ENCODE data around the gene BRSK2.

Gene BRSK2

GRCh38 chr11:1501421-1502167 lies 111.9 kb downstream of the BRSK2 start:
- ATAC-seq, result no peak
- no peak for TF ChIP-seq ZFP30 (CRISPR knock-in tag; IDR thresholded peaks at IDR 0.05)
- no peak for TF ChIP-seq TCF4 (CRISPR knock-in tag; IDR thresholded peaks at IDR 0.05; ENCODE audit: borderline replicate concordance)
- TF ChIP-seq TSHZ2 (CRISPR knock-in tag; IDR thresholded peaks at IDR 0.05), result no peak
- TF ChIP-seq GLIS3 (CRISPR knock-in tag; IDR thresholded peaks at IDR 0.05), result no peak
- TF ChIP-seq TOX (CRISPR knock-in tag; IDR thresholded peaks at IDR 0.05; ENCODE audit: borderline replicate concordance), result no peak
- no peak for TF ChIP-seq ISL1 (CRISPR knock-in tag; IDR thresholded peaks at IDR 0.05)
- TF ChIP-seq BACH2 (CRISPR knock-in tag; IDR thresholded peaks at IDR 0.05; ENCODE audit: borderline replicate concordance), result no peak
- no peak for TF ChIP-seq RARB (CRISPR knock-in tag; IDR thresholded peaks at IDR 0.05)
- TF ChIP-seq OSR1 (CRISPR knock-in tag; IDR thresholded peaks at IDR 0.05), result no peak
- TF ChIP-seq ZC3H10 (CRISPR knock-in tag; IDR thresholded peaks at IDR 0.05), result no peak
- TF ChIP-seq ZNF8 (CRISPR knock-in tag; IDR thresholded peaks at IDR 0.05), result no peak
- no peak for TF ChIP-seq ARNTL (CRISPR knock-in tag; IDR thresholded peaks at IDR 0.05; ENCODE audit: borderline replicate concordance, low read depth)
- no peak for TF ChIP-seq CREB5 (CRISPR knock-in tag; IDR thresholded peaks at IDR 0.05; ENCODE audit: low read depth)
- TF ChIP-seq ESRRG (CRISPR knock-in tag; IDR thresholded peaks at IDR 0.05), result no peak
- no peak for TF ChIP-seq ZNF565 (CRISPR knock-in tag; conservative IDR thresholded peaks at IDR 0.05; ENCODE audit: low read depth)
- TF ChIP-seq PATZ1 (CRISPR knock-in tag; IDR thresholded peaks at IDR 0.05; ENCODE audit: borderline replicate concordance), result no peak
- no peak for TF ChIP-seq CSDC2 (CRISPR knock-in tag; IDR thresholded peaks at IDR 0.05)
- no peak for TF ChIP-seq CSRNP3 (CRISPR knock-in tag; IDR thresholded peaks at IDR 0.05)
- TF ChIP-seq POU6F1 (CRISPR knock-in tag; IDR thresholded peaks at IDR 0.05; ENCODE audit: borderline replicate concordance, low read depth), result no peak
- TF ChIP-seq ZFP3 (CRISPR knock-in tag; IDR thresholded peaks at IDR 0.05), result no peak

- no peak for ATAC-seq
- TF ChIP-seq ZFP3 (CRISPR knock-in tag; IDR thresholded peaks at IDR 0.05), result no peak
- TF ChIP-seq ISL1 (CRISPR knock-in tag; IDR thresholded peaks at IDR 0.05), result no peak
- no peak for TF ChIP-seq TSHZ2 (CRISPR knock-in tag; IDR thresholded peaks at IDR 0.05)
- no peak for TF ChIP-seq SNAI2 (CRISPR knock-in tag; IDR thresholded peaks at IDR 0.05)
- TF ChIP-seq ESRRG (CRISPR knock-in tag; IDR thresholded peaks at IDR 0.05), result no peak
- TF ChIP-seq ZC3H10 (CRISPR knock-in tag; IDR thresholded peaks at IDR 0.05), result no peak
- no peak for TF ChIP-seq PPARA (CRISPR knock-in tag; IDR thresholded peaks at IDR 0.05; ENCODE audit: borderline replicate concordance)
- no peak for TF ChIP-seq CREB5 (CRISPR knock-in tag; IDR thresholded peaks at IDR 0.05; ENCODE audit: low read depth)
- TF ChIP-seq POU6F1 (CRISPR knock-in tag; IDR thresholded peaks at IDR 0.05; ENCODE audit: borderline replicate concordance, low read depth), result no peak
- TF ChIP-seq CSDC2 (CRISPR knock-in tag; IDR thresholded peaks at IDR 0.05), result no peak
- TF ChIP-seq GLIS3 (CRISPR knock-in tag; IDR thresholded peaks at IDR 0.05), result no peak
- TF ChIP-seq TOX (CRISPR knock-in tag; IDR thresholded peaks at IDR 0.05; ENCODE audit: borderline replicate concordance), result no peak
Observed at GRCh38 chr11:1502168-1502953, 112.6 kb downstream of the BRSK2 start.

Measured in SK-N-SH treated with all-trans-retinoic acid at 6 μM for 48 hours (cell line).